ENCODE measurements around the gene DISP1. TPM values are rescaled to one million over a fixed set of nuclear protein-coding genes. Genes with fewer than 3 reads are reported as not detected.
A peak's percentile ranks its signal among the peaks of the same experiment; 100 is the strongest.

The DISP1 gene
- total RNA-seq, 1 experiment from 2014 or later = 1.4 TPM

GRCh38 chr1:222769181-222769580 lies 45.7 kb upstream of the DISP1 start:
- Histone ChIP-seq H3K9me3 (ENCODE audit: low read depth, low read length, poor library complexity, severe bottlenecking) (peaks cover 15% of the 10 kb centered on the region), H3K36me3 (ENCODE audit: insufficient read depth, low read length, poor library complexity, severe bottlenecking) (no peaks in the 10 kb centered on the region), H3K27me3 (replicated peaks; ENCODE audit: insufficient read depth, low read depth, low read length, poor library complexity) (no peaks in the 10 kb centered on the region), H3K27ac (ENCODE audit: low read depth, low read length, poor library complexity, severe bottlenecking) (no peak overlapping the region), H3K4me1 (ENCODE audit: insufficient read depth, low read length, poor library complexity, severe bottlenecking) (no peaks in the 10 kb centered on the region), H3K4me3 (ENCODE audit: low read depth, low read length, poor library complexity, severe bottlenecking) (no peak overlapping the region)
- DNase-seq (ENCODE audit: low spot score) = no peak
- TF ChIP-seq EZH2 (IDR thresholded peaks at IDR 0.05; ENCODE audit: borderline replicate concordance, low read depth, low read length, poor library complexity, severe bottlenecking) (no peak), CTCF (conservative IDR thresholded peaks at IDR 0.05; ENCODE audit: low read depth, low read length) (0 out of 2 replicates have a peak, but pooled peaks have one; percentile 20)
- CTCF ChIA-PET = no interaction called here
- POLR2A ChIA-PET (ENCODE audit: low non-redundant PET) = no interaction called here
- intact Hi-C loops (cut with micrococcal nuclease; ENCODE audit: unreplicated experiment) = no loop called here
- no TSS peak for BruUV-seq (replicated peaks)

- no TSS peak for BruUV-seq (replicated peaks)
- CTCF ChIA-PET = no interaction called here
- Histone ChIP-seq H3K27me3 (replicated peaks; ENCODE audit: insufficient read depth, low read depth, low read length, poor library complexity) (no peaks in the 10 kb centered on the region), H3K9me3 (ENCODE audit: low read depth, low read length, poor library complexity, severe bottlenecking) (peaks cover 15% of the 10 kb centered on the region), H3K4me3 (ENCODE audit: low read depth, low read length, poor library complexity, severe bottlenecking) (no peak overlapping the region), H3K4me1 (ENCODE audit: insufficient read depth, low read length, poor library complexity, severe bottlenecking) (no peaks in the 10 kb centered on the region), H3K27ac (ENCODE audit: low read depth, low read length, poor library complexity, severe bottlenecking) (no peak overlapping the region), H3K36me3 (ENCODE audit: insufficient read depth, low read length, poor library complexity, severe bottlenecking) (no peaks in the 10 kb centered on the region)
- DNase-seq (ENCODE audit: low spot score) = no peak
- intact Hi-C loops (cut with micrococcal nuclease; ENCODE audit: unreplicated experiment) = no loop called here
- POLR2A ChIA-PET (ENCODE audit: low non-redundant PET) = no interaction called here
- TF ChIP-seq EZH2 (IDR thresholded peaks at IDR 0.05; ENCODE audit: borderline replicate concordance, low read depth, low read length, poor library complexity, severe bottlenecking) = no peak
- no peak for TF ChIP-seq CTCF (conservative IDR thresholded peaks at IDR 0.05; ENCODE audit: low read depth, low read length)
Measured at GRCh38 chr1:222769971-222770620, 44.7 kb upstream of the DISP1 start.

GRCh38 chr1:222772996-222773379 lies 41.9 kb upstream of the DISP1 start:
- Histone ChIP-seq H3K27me3 (replicated peaks; ENCODE audit: insufficient read depth, low read depth, low read length, poor library complexity) (no peaks in the 10 kb centered on the region), H3K36me3 (ENCODE audit: insufficient read depth, low read length, poor library complexity, severe bottlenecking) (no peaks in the 10 kb centered on the region), H3K4me1 (ENCODE audit: insufficient read depth, low read length, poor library complexity, severe bottlenecking) (no peaks in the 10 kb centered on the region), H3K27ac (ENCODE audit: low read depth, low read length, poor library complexity, severe bottlenecking) (no peak overlapping the region), H3K4me3 (ENCODE audit: low read depth, low read length, poor library complexity, severe bottlenecking) (no peak overlapping the region), H3K9me3 (ENCODE audit: low read depth, low read length, poor library complexity, severe bottlenecking) (peaks cover 15% of the 10 kb centered on the region)
- intact Hi-C loops (cut with micrococcal nuclease; ENCODE audit: unreplicated experiment) = no loop called here
- DNase-seq (ENCODE audit: low spot score) = no peak
- no TSS peak for BruUV-seq (replicated peaks)
- ChIA-PET CTCF (no interaction called here), POLR2A (ENCODE audit: low non-redundant PET) (no interaction called here)
- TF ChIP-seq EZH2 (IDR thresholded peaks at IDR 0.05; ENCODE audit: borderline replicate concordance, low read depth, low read length, poor library complexity, severe bottlenecking) = no peak
- TF ChIP-seq CTCF (conservative IDR thresholded peaks at IDR 0.05; ENCODE audit: low read depth, low read length) = no peak

Data from A673 (cell line).